Renal cortical epithelial cell (primary cell): ENCODE data around the gene HOOK2. TPM values are rescaled to one million over a fixed set of nuclear protein-coding genes. Genes with fewer than 3 reads are reported as not detected.

Source experiments
- DNase-seq: peaks from one replicate; pipeline ENCODE4 v3.0.0-alpha.2; 2011; ENCODE audit warnings: low read depth
- total RNA-seq: library from RNA; depleted of rRNA; stranded (reverse); fragments of >200 nt; gene quantifications from 2 replicates; pipeline ENCODE4 v1.2.3, GENCODE V29; 2014

Gene HOOK2
- total RNA-seq, 1 donor from 2014 or later, result 30.8 TPM

DNA sequence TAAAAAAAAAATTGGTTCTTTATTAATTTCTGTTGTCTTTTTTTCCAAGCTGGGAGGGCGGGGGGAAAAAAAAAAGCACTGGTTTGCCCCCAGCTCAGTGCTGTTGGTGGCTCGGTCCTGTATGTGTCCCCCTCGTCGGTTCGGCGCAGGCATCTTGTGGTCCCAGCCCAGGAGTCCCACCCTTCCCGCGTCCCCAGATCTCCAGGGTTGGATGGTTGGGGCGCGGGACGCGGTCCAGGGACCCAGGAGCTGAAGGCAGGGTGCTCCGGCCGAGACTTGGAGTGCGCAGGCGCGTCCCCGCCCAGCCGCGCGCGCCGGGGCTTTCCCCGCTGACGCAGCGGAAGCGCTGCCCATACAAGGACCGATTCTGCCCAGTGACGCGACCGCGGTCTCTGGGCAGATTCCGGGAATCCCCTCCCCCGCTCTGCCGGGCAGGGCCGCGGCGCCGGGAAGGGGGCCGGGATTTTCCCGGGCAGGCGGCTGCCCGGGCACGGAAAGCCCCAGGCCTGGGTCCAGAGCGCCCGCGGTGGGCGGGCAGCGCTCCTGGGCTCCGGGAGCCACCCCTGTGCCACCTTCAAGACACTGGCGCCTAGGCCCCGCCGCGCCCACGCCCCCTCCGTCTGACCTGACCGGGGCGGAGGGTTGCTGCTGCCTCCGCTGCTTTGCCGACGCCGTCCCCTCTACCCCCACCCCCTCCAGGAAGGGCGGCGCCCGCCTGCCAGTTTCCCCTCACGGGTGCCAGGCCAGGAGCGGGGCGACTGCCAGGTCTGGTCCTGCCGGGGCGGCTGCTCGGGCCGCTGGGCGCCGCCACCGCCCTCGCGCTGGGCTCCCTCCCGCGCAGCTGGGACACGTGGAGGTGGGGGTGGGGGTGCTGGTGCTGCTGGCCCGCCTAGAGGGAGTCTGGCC is 18.2 kb upstream of the HOOK2 start:
- DNase-seq, result peak; percentile 86

DNA sequence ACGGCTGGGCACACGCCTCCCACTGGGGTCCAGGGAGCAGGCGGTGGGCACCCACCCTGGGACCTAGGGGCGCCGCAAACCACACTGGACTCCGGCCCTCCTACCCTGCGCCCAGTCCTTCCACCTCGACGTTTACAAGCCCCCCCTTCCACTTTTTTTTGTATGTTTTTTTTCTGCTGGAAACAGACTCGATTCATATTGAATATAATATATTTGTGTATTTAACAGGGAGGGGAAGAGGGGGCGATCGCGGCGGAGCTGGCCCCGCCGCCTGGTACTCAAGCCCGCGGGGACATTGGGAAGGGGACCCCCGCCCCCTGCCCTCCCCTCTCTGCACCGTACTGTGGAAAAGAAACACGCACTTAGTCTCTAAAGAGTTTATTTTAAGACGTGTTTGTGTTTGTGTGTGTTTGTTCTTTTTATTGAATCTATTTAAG is 17.5 kb upstream of the HOOK2 start:
- DNase-seq, result no peak

DNA sequence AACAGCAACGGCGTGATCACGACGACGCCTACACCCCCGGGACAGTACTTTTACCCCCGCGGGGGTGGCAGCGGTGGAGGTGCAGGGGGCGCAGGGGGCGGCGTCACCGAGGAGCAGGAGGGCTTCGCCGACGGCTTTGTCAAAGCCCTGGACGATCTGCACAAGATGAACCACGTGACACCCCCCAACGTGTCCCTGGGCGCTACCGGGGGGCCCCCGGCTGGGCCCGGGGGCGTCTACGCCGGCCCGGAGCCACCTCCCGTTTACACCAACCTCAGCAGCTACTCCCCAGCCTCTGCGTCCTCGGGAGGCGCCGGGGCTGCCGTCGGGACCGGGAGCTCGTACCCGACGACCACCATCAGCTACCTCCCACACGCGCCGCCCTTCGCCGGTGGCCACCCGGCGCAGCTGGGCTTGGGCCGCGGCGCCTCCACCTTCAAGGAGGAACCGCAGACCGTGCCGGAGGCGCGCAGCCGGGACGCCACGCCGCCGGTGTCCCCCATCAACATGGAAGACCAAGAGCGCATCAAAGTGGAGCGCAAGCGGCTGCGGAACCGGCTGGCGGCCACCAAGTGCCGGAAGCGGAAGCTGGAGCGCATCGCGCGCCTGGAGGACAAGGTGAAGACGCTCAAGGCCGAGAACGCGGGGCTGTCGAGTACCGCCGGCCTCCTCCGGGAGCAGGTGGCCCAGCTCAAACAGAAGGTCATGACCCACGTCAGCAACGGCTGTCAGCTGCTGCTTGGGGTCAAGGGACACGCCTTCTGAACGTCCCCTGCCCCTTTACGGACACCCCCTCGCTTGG is 16.9 kb upstream of the HOOK2 start:
- DNase-seq, result no peak

DNA sequence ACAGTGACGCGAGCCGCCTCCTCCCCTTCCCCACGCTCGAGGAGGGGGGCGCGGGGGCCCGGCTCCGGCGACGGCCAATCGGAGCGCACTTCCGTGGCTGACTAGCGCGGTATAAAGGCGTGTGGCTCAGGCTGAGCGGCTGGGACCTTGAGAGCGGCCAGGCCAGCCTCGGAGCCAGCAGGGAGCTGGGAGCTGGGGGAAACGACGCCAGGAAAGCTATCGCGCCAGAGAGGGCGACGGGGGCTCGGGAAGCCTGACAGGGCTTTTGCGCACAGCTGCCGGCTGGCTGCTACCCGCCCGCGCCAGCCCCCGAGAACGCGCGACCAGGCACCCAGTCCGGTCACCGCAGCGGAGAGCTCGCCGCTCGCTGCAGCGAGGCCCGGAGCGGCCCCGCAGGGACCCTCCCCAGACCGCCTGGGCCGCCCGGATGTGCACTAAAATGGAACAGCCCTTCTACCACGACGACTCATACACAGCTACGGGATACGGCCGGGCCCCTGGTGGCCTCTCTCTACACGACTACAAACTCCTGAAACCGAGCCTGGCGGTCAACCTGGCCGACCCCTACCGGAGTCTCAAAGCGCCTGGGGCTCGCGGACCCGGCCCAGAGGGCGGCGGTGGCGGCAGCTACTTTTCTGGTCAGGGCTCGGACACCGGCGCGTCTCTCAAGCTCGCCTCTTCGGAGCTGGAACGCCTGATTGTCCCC is 16.1 kb upstream of the HOOK2 start, which contains the start of gene JUNB:
TSS of gene JUNB (plus strand) at position 142 of the 706 bp plus-strand sequence. CDS start at position 428, 286 bp downstream.
- peak; percentile 88 for DNase-seq

DNA sequence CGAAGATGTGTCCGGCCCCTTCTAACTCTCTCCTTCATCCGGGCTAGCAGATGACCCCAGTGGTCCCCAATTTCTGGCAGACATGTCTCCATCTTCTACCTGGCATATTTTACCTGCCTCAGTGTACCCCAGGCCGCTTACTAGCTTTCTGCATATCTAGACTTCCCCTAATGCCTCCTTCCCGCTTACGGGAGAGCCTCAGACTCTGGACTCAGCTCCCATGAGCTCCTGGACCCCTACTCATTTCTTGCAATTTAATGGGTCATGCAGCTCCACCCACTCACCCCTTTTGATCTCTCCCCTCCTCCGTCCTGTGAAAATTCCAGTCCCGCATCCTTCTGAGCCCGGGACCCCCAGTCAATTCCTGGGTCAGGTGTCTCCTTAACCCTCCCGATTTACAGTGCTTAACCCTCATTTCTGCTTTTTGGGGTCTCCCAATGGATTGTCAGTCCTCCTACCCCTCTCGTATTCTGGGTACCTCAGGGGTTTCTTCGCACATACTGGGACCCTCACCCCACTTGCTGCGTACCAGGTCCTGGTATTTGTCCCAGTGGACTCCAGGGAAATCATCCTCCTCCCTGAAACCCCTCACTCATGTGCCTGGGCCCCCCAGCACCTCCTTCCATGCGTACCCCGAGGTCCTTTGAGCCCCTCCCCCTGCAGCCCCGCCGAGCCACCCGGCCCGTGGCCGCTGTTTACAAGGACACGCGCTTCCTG is 15.4 kb upstream of the HOOK2 start:
- no peak for DNase-seq

DNA sequence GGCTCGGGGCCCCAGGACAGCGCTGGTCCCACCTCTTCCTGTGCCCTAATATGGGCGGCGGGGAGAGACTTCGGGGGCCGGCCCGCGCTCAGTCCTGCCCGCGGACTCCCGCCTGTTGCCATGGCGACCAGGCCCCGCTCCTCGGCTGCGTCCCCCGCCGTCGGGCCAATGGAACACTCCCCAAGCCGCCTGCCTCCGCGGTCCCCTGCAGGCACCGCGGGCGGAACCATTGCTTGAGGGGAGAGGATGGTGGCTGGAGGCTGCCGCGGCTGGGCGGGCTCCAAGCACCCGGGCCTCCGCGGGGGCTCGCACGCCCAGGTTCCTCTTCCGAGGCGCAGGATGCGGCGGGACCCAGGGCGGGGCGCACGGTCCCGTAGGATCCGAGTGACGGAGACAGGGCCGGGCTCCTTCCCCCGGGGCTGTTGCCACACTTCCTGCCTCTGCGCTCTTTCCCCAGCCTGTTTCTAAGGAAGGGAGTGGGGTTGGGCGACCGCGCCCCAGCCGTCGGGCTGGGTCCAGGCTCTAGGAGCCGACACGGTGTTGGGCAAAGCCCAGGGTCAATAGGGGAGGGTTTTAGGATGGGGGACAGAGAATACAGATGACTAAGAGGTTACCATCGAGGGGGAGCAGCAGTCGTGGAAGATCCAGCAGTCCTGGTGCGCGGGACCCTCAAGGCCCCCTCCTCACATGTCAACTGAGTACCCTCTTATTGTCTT is 14.7 kb upstream of the HOOK2 start:
- peak; percentile 81 for DNase-seq

DNA sequence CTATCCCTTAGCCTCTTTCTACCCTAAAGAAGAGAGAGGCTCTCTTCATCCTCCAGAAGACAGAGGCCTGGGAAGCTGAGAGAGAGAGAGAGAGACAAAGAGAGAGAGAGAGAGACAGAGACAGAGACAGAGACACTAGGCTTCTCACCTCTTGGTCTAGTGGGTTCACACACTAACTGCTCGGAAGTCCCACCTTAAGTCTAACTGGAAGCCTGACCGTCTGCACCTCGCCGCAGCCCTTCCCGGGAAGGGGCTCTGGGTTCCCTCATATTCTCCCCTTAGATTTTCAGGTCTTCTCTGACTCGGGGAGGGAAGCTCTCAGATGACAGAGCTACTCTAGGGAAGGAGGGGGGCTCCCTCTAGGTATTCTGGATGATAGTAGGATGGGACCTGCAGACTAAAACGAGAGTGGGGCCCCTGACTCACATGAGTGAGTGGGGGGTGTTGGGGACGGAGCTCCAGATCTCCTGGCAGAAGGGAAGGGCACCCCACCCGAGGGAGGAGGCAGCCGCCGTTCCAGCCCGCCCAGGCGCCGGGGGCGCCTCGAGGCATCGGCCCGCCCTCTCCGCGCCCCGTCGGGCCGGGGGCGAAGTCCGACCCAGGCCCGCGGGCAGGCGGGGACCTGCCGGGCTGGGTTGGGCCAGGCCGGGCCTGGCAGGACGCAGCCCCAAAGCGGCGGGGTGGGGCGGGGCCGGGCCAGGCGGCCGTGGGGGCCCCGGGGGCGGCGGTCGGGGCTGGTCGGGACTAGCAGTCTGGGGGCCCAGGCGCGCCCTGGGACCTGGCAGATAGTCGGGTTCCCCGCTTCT is 13.9 kb upstream of the HOOK2 start:
- no peak for DNase-seq

DNA sequence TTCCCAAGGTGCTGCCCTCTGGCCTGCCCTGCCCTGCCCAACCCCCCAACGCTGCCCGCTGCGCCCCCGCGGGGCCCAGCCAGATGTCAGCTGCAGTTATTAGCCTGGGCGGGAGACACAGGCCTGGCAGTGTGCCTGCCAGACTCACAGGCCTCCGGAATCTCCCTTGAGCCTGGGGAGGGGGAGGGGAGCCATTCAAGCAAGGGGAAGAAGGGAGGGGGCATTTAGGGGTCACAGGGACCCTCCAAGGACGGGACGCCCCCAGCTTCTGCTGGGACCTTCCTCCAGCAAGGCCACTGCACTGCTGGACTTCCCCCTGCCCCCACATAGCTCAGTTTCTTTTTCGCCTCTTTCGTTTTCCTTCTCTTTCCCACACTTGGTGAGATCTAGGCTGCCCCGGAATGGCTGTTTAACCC is 13.3 kb upstream of the HOOK2 start:
- DNase-seq, result peak; percentile 66

DNA sequence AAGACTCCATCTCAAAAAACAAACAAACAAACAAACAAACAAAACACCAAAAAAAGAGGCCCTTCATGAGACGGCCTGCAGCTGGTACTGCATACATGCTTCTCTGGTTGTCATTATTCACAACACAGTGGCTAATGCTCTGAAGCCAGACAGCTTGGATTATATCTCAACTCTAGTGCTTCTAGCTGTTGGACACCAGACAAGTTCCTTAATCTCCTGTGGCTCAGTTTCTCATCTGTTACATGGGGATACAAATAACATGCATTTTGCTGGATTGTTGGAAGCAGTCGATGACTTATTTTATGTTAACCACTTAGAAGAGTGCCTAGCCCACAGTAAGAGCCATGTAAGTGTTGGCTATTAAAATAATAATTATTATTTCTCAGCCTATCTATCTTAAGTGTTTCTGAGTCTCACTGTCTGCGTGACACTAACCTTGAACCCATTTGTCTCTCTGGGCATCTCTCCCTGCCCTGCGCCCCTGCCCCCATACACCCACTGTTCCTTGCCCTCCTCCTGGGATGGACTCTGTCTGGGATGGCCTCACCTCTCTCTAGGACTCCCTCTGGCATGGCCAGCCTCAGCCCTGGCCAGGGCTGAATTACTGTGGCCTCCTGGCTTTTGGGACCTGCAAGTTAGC is 12.8 kb upstream of the HOOK2 start:
- no peak for DNase-seq

DNA sequence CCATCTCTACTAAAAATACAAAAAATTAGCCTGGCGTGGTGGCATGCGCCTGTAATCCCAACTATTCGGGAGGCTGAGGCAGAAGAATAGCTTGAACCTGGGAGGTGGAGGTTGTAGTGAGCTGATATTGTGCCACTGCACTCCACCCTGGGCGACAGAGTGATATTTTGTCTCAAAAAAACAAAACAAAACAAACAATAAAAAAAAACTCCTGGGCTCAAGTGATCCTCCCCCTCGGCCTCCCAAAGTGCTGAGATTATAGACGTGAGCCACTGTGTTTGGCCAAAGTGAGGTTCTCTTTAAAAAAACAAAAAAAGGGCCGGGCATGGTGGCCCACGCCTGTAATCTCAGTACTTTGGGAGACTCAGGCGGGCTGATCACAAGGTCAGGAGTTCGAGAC is 12.1 kb upstream of the HOOK2 start:
- DNase-seq, result no peak

DNA sequence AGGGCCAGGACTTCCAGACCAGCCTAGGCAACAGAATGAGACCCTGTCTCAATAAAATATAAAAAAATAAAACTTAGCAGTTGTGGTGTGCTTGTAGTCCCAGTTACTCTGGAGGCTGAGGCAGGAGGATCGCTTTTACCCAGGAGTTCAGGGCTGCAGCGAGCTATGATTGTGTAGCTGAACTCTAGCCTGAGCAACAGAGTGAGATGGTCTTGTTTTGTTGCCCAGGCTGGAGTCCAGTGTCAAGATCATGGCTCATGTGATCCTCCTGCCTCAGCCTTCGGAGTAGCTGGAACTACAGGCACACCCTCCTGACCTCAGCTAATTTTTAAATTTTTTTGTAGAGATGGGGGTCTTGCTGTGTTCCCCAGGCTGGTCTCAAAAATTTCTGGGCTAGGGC is 11.6 kb upstream of the HOOK2 start:
- no peak for DNase-seq

DNA sequence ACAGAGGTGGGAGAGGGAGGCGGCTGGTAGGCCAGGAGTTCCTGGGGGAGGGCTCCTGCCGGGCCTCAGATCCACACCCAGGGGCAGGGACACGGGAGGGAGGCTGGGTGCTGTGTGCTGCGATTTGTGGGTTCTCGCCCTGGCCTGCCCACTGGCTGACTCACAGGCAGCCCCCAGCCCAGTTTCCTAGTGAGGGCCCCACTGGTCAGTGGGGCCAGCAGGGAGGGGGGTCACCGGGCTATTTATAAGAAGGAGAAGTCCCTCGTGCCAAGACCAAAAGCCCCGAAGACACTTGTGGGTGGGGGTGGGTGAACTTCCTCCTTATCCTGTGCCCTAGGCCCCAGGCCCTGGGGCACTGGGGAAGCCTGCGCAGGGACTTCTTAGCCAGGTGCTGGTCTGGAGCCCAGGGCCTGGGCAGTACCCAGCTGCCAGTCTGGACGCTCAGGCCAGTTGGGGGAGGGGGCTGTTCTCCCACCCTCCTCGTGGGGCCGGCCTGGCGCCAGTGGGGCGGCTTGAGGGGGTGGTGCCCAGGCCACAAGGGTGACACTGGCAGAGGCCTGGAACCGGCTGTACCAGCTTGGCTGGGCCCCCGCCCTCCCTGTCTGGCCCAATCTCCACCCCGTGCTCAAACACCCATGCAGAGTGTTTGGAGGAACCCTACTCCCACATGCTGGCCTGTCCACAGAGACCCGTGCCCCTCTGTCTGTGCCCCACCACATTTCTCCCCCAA is 11.0 kb upstream of the HOOK2 start:
- DNase-seq, result no peak

DNA sequence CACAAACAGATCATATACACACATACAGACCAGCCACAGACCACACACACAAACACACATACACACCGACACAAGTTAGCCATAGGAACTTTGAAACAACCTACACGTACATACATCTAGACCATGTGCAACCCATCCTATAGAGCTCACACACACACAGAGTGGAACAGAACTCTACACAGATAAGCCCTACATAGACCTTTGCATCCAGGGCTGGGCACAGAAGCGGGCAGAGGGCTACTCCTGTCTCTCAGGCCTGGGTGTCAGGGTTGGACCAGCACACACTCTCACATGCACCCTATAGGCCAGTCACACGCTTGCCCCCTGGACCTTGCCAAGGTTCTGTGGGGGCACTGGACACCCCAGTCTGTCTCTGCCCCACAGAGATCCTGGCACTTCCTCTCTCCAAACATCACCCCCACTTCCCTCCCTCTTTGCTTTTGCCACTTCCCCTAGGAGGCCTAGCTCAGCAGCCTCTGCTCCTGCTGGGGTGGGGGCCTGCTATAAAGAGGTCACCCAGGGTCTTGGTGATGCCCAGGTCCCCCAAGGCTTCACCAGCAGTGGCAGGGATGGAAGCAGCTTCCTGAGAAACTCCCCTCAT is 10.2 kb upstream of the HOOK2 start:
- no peak for DNase-seq

DNA sequence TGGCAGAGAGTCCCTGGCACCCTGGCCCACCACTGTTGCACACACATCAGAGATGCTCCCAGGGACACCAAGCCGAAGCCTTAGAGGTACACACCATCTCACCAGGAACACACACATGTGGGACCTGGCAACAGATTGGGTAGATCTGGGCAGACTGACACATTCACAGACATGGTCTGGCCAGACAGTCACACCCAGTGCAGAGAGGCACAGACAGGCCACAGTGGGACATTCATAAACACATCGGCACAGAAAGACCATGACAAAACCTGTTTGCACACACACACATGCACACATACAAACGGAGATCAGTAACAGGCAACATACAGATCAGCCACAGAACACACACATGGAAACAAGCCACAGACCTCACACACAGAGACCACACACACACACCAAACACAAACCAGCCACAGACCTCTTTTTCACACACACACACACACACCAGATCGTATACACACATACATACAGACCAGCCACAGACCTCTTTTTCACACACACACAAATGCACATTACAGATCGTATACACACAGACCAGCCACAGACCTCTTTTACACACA is 9.6 kb upstream of the HOOK2 start:
- DNase-seq, result no peak

DNA sequence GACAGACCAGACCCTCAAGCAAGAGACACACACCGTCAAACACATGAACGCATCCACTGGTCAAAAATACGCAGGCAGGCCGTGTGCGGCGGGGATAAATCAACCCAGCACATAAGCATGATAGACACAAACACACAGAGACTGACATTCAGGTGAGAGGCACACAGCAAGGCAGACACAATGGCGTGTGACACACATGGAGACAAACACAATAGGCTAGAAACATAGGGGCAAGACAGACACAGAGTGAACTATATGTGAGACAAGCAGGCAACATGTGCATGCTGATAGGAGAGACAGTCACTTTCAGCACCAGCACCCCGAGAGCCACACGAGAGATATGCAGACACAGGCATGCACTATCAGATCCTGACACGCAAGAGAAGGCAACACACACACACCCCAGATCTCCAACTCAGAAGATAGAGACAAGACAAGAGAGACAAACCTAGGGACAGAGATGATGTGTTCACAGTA is 9.1 kb upstream of the HOOK2 start:
- no peak for DNase-seq

DNA sequence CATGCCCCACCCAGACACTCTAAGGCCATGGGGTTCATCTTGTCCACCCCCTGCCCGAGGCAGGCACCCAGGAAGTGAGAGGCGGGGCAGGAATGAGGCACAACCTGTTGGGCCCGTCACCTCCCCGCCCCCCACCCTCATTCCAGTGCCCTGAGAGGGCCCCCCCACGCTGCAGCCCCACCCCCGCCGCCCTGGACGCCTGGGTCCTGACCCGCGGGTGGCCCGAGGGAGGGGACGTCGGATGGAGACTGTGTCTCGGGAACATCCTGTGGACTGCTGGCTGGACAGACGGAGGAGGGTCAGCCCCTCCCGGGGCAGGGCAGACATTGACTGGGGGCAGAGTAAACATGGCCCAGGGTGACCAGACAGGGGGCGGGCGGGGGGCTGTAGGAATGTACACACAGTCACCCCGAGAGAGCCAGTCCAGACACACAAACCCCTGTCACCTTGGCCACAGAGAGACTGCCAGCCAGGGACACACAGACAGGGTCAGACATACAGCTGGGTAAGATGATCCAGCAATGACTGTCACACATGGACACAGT is 8.6 kb upstream of the HOOK2 start:
- DNase-seq, result no peak

DNA sequence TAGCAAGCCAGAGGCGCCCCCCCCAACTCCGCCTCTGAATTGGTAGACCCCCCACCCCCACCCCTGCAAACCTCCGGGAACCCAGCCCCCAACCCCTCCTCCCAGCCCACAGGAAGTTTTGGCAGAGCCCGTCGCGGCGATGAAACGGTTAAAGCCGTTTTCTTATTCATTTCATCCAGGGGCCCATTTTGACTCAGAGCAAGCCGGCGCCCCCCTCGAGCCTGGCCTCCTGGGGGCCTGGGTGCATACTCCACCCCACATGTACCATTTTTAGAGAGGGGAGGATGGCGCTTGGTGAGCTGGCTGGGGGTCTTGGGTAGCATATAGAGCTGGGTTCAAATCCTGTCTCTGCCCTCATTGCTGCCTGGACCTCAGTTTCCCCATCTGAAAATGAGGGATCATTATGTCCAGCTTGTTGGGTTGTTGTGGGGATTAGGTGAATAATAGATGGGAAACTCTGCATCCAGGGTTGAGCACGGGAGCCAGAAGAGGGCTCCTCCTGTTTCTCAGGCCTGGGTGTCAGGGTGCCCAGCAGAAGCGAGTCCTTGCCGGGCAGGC is 8.0 kb upstream of the HOOK2 start:
- DNase-seq, result no peak
